ENCODE data around the gene PLSCR1. TPM values are rescaled to one million over a fixed set of nuclear protein-coding genes. Genes with fewer than 3 reads are reported as not detected.
"Not testable (repeated sequence)": the region's sequence is repeated elsewhere in the genome, so short reads cannot be mapped to it uniquely, and the experiment has no call there.

The PLSCR1 gene
- total RNA-seq, 2 experiments from 2014 or later: 60.1 to 64.3 TPM

DNA sequence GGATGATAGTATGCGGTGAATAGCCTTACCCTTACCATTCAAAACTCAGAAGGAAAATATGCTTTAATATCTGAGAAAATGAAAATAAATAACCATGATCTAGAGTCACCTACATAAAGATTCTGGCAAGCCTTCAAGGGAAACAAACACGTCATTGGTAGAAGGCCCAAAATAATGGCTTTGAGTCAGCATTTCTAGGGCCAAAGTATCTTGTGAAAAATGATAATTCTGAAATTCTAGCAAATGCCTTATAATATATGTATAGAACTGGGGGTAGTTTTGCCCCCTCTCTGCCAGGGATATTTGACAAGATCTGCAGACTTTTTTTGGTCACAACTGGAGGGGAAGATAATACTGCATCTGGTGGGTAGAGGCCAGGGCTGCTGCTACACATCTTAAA lies 15.4 kb downstream of the PLSCR1 start:
- H3K9me3 Mint-ChIP-seq: no peaks in the 10 kb centered on the region
- no peak overlapping the region for H3K27ac Mint-ChIP-seq
- intact Hi-C loops (cut with micrococcal nuclease): no loop called here
- no peak overlapping the region for H3K4me3 Mint-ChIP-seq
- no peaks in the 10 kb centered on the region for H3K4me1 Mint-ChIP-seq (ENCODE audit: low read depth)
- no peak for DNase-seq
- H3K27me3 Mint-ChIP-seq (ENCODE audit: low read depth): no peaks in the 10 kb centered on the region
- CTCF ChIA-PET: no interaction called here
- H3K36me3 Mint-ChIP-seq (ENCODE audit: low read depth): peaks cover 30% of the 10 kb centered on the region

- Mint-ChIP-seq H3K4me1 (ENCODE audit: low read depth) (peaks cover 5% of the 10 kb centered on the region), H3K4me3 (no peak overlapping the region), H3K27ac (no peak overlapping the region), H3K36me3 (ENCODE audit: low read depth) (peaks cover 28% of the 10 kb centered on the region), H3K27me3 (ENCODE audit: low read depth) (no peaks in the 10 kb centered on the region), H3K9me3 (no peaks in the 10 kb centered on the region)
- CTCF ChIA-PET: no interaction called here
- intact Hi-C loops (cut with micrococcal nuclease): no loop called here
- DNase-seq: no peak
These were observed 19.4 kb downstream of the PLSCR1 start for GRCh38 chr3:146524961-146525360.

GRCh38 chr3:146523531-146523930 lies 20.9 kb downstream of the PLSCR1 start:
- Mint-ChIP-seq H3K36me3 (ENCODE audit: low read depth) (peaks cover 28% of the 10 kb centered on the region), H3K4me3 (no peak overlapping the region), H3K27me3 (ENCODE audit: low read depth) (no peaks in the 10 kb centered on the region), H3K9me3 (no peaks in the 10 kb centered on the region), H3K27ac (no peak overlapping the region), H3K4me1 (ENCODE audit: low read depth) (peaks cover 7% of the 10 kb centered on the region)
- DNase-seq: no peak
- intact Hi-C loops (cut with micrococcal nuclease): no loop called here
- CTCF ChIA-PET: no interaction called here

- intact Hi-C loops (cut with micrococcal nuclease); DNase-seq; CTCF ChIA-PET; H3K4me1 Mint-ChIP-seq (ENCODE audit: low read depth); H3K27ac Mint-ChIP-seq; H3K4me3 Mint-ChIP-seq; H3K9me3 Mint-ChIP-seq; H3K27me3 Mint-ChIP-seq (ENCODE audit: low read depth): not testable (repeated sequence)
- H3K36me3 Mint-ChIP-seq (ENCODE audit: low read depth): peaks cover 27% of the 10 kb centered on the region
These were observed 21.9 kb downstream of the PLSCR1 start for GRCh38 chr3:146522174-146523158.

DNA sequence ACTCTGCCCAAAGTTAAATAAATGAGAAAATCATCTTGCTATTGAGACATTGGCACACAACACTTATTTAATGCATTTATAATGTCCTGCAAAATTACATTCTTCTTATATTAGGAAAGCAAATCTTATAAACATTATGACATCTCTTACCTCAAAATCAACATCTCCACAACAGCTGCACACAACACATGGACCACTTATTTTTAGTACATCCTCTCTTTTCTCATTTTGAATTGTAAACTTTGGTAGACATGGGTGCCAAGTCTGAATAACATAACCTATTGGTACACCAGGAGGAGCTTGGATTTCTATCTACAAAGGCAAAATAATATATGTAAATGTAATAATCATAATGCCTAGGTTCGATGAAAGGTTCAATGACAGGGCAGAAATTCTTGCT lies 23.0 kb downstream of the PLSCR1 start:
- peaks cover 13% of the 10 kb centered on the region for H3K4me1 Mint-ChIP-seq (ENCODE audit: low read depth)
- CTCF ChIA-PET: no interaction called here
- H3K4me3 Mint-ChIP-seq: no peak overlapping the region
- intact Hi-C loops (cut with micrococcal nuclease): no loop called here
- no peaks in the 10 kb centered on the region for H3K27me3 Mint-ChIP-seq (ENCODE audit: low read depth)
- H3K36me3 Mint-ChIP-seq (ENCODE audit: low read depth): peaks cover 29% of the 10 kb centered on the region
- no peak for DNase-seq
- H3K27ac Mint-ChIP-seq: no peak overlapping the region
- no peaks in the 10 kb centered on the region for H3K9me3 Mint-ChIP-seq

DNA sequence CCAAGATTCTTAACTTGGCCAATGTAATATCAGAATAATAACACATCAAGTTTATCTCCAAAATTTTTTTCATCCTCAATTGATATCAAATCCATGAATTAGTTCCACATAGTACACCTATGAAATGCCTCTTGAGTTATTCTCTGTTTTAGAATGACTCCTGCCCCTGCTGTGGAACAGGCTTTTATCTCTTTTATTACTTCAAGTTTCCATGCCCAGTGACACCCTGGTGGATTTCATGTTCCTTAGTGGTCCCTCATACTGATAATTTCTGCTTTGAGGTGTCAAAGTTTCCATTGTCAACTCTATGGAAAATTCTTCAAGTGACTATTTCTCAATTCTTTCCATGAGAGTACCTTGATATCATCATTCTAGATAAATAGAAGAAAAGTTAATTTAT lies 24.6 kb downstream of the PLSCR1 start:
- H3K27ac Mint-ChIP-seq: no peak overlapping the region

DNA sequence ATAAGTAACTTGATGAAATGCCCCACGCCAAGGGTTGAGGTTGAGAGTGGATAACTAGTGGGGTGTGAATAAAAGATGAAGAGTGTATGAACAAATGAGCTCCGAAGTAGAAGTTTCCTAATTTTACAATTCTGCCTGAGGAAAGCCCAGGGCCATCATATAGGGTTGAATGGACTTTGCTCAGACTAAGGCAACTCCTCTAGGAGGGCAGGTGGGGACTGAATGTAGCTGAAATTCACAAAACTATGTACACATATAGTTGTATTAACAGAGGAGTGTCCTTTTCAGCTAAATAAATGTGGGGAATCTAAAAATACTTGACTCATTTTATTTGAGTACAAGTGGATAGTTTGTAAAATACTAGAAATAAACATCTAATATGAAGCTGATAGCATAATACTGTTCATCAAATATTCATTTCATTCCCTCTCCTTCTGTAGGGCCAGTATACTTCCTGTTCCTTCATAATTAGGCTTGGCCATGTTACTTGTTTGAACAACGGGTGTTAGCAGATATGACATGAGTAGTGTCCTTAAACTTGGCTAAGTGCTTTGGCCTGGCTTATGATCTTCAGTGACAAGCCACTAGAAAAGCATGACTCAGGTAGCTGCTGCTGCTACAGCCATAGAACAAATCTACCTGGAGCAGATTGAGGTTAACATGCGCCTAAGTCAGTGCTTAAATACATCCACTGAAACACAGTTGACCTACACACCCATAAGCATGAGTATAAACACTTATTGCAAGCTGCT lies 26.5 kb downstream of the PLSCR1 start:
- Mint-ChIP-seq H3K36me3 (ENCODE audit: low read depth) (peaks cover 32% of the 10 kb centered on the region), H3K4me3 (no peak overlapping the region), H3K27me3 (ENCODE audit: low read depth) (no peaks in the 10 kb centered on the region), H3K27ac (no peak overlapping the region), H3K9me3 (no peaks in the 10 kb centered on the region), H3K4me1 (ENCODE audit: low read depth) (peaks cover 32% of the 10 kb centered on the region)
- CTCF ChIA-PET: no interaction called here
- intact Hi-C loops (cut with micrococcal nuclease): no loop called here
- DNase-seq: no peak

More for the DNA sequence above, 24.6 kb downstream of the PLSCR1 start:
- no peak for DNase-seq
- CTCF ChIA-PET: no interaction called here
- Mint-ChIP-seq H3K4me3 (no peak overlapping the region), H3K9me3 (no peaks in the 10 kb centered on the region), H3K36me3 (ENCODE audit: low read depth) (peaks cover 29% of the 10 kb centered on the region), H3K27me3 (ENCODE audit: low read depth) (no peaks in the 10 kb centered on the region), H3K4me1 (ENCODE audit: low read depth) (peaks cover 13% of the 10 kb centered on the region)
- intact Hi-C loops (cut with micrococcal nuclease): no loop called here

GRCh38 chr3:146513386-146514051 lies 30.9 kb downstream of the PLSCR1 start:
- H3K27me3 Mint-ChIP-seq (ENCODE audit: low read depth): no peaks in the 10 kb centered on the region
- peaks cover 35% of the 10 kb centered on the region for H3K4me1 Mint-ChIP-seq (ENCODE audit: low read depth)
- intact Hi-C loops (cut with micrococcal nuclease): no loop called here
- H3K9me3 Mint-ChIP-seq: no peaks in the 10 kb centered on the region
- H3K4me3 Mint-ChIP-seq: no peak overlapping the region
- CTCF ChIA-PET: no interaction called here
- DNase-seq: no peak
- peaks cover 30% of the 10 kb centered on the region for H3K36me3 Mint-ChIP-seq (ENCODE audit: low read depth)
- peak overlapping the region; percentile 65 for H3K27ac Mint-ChIP-seq

GRCh38 chr3:146511402-146512134 lies 32.8 kb downstream of the PLSCR1 start:
- no peak for DNase-seq
- intact Hi-C loops (cut with micrococcal nuclease): no loop called here
- no peak overlapping the region for H3K4me3 Mint-ChIP-seq
- CTCF ChIA-PET: no interaction called here
- peaks cover 31% of the 10 kb centered on the region for H3K4me1 Mint-ChIP-seq (ENCODE audit: low read depth)
- H3K36me3 Mint-ChIP-seq (ENCODE audit: low read depth): peaks cover 27% of the 10 kb centered on the region
- no peaks in the 10 kb centered on the region for H3K9me3 Mint-ChIP-seq
- no peaks in the 10 kb centered on the region for H3K27me3 Mint-ChIP-seq (ENCODE audit: low read depth)
- no peak overlapping the region for H3K27ac Mint-ChIP-seq

GRCh38 chr3:146507331-146508120 lies 36.9 kb downstream of the PLSCR1 start:
- Mint-ChIP-seq H3K27me3 (ENCODE audit: low read depth) (no peaks in the 10 kb centered on the region), H3K27ac (no peak overlapping the region), H3K36me3 (ENCODE audit: low read depth) (peaks cover 11% of the 10 kb centered on the region), H3K4me3 (no peak overlapping the region), H3K9me3 (no peaks in the 10 kb centered on the region), H3K4me1 (ENCODE audit: low read depth) (peaks cover 16% of the 10 kb centered on the region)
- intact Hi-C loops (cut with micrococcal nuclease): no loop called here
- CTCF ChIA-PET: no interaction called here
- DNase-seq: no peak

GRCh38 chr3:146505516-146505915 lies 38.9 kb downstream of the PLSCR1 start:
- Mint-ChIP-seq H3K4me3 (no peak overlapping the region), H3K27ac (no peak overlapping the region), H3K4me1 (ENCODE audit: low read depth) (peaks cover 15% of the 10 kb centered on the region), H3K36me3 (ENCODE audit: low read depth) (peaks cover 4% of the 10 kb centered on the region), H3K9me3 (no peaks in the 10 kb centered on the region), H3K27me3 (ENCODE audit: low read depth) (no peaks in the 10 kb centered on the region)
- no peak for DNase-seq
- CTCF ChIA-PET: interaction anchor here (1.7 kb wide), 1 partner anchor 16 kb away, joined by 5 read pairs; no protein-coding TSS in a partner anchor
- intact Hi-C loops (cut with micrococcal nuclease): no loop called here
